ENCODE results near the gene PPP4R2.

The PPP4R2 gene

DNA sequence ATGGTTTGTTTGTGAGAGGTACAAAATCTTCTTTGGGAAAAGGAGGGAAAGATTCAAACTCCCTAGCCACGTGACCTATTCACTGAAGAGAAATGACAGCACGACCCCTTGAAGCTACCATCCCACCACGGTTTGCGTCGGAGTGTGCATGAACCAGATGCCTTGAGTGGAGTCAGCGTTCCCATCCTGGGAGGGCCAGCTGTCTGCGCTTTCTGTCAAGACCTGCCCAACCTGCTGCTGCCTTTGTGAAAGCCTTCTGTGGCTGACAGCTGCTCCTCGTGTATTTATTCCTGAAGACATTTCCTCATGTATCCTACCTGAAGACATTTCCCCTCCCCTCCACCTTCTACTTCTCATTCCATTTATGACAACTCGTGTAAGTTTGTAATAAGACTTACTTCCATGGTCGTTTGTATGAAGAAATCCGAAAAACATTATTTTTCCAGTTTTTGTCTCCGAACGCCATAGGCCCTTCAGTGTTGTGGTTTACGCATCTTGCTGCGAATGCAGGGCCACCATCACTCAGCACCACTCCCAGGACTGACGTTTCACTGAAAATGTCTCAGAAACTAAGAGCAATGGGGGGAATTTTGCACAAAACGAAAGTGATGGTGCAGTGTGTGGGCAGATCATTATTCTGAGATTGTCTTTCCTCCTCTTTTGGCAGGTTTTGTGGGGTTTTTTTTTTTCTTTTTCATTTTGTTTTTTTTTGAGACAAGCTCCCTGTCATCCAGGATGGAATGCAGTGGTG is 83.8 kb downstream of the PPP4R2 start:
- no peaks in the 10 kb centered on the region for H3K36me3 Mint-ChIP-seq (ENCODE audit: low read depth)
- peaks cover 10% of the 10 kb centered on the region for H3K4me1 Mint-ChIP-seq (ENCODE audit: low read depth)
- H3K27me3 Mint-ChIP-seq = no peaks in the 10 kb centered on the region
- no peak overlapping the region for H3K4me3 Mint-ChIP-seq
- H3K27ac Mint-ChIP-seq = peak overlapping the region; percentile 27
- no peaks in the 10 kb centered on the region for H3K9me3 Mint-ChIP-seq
- no peak for DNase-seq

GRCh38 chr3:73081140-73081539 is 84.5 kb downstream of the PPP4R2 start:
- Mint-ChIP-seq H3K36me3 (ENCODE audit: low read depth) (no peaks in the 10 kb centered on the region), H3K4me1 (ENCODE audit: low read depth) (peaks cover 14% of the 10 kb centered on the region), H3K27ac (no peak overlapping the region), H3K9me3 (no peaks in the 10 kb centered on the region), H3K27me3 (no peaks in the 10 kb centered on the region), H3K4me3 (no peak overlapping the region)
- DNase-seq = no peak

DNA sequence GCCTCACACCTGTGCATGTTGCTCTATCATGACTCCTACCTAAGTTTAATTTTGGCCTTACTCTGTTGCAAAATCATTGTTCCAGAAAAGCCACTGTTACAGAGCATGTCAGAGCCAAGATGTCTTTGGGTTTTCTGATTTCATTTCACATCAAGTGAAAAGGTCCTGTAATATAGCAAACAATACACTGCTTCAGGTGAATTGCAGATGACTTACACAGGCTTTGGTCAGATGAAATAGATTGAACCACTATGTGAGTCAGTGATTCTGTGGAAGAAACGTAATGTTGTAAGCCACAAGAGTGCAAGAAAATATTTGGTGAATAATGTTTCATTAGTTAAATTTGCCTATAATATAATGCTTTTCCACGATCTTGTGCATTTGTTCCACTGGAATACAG is 87.6 kb downstream of the PPP4R2 start:
- Mint-ChIP-seq H3K36me3 (ENCODE audit: low read depth) (no peaks in the 10 kb centered on the region), H3K27me3 (no peaks in the 10 kb centered on the region), H3K4me1 (ENCODE audit: low read depth) (peaks cover 19% of the 10 kb centered on the region), H3K27ac (no peak overlapping the region), H3K9me3 (no peaks in the 10 kb centered on the region), H3K4me3 (no peak overlapping the region)
- DNase-seq = no peak

GRCh38 chr3:73086071-73086494 is 89.5 kb downstream of the PPP4R2 start:
- no peak overlapping the region for H3K27ac Mint-ChIP-seq
- H3K4me1 Mint-ChIP-seq (ENCODE audit: low read depth) = peaks cover 12% of the 10 kb centered on the region
- no peaks in the 10 kb centered on the region for H3K9me3 Mint-ChIP-seq
- H3K27me3 Mint-ChIP-seq = no peaks in the 10 kb centered on the region
- H3K36me3 Mint-ChIP-seq (ENCODE audit: low read depth) = no peaks in the 10 kb centered on the region
- peak; percentile 62 for DNase-seq
- no peak overlapping the region for H3K4me3 Mint-ChIP-seq

GRCh38 chr3:73094129-73094528 is 97.5 kb downstream of the PPP4R2 start:
- peaks cover 8% of the 10 kb centered on the region for H3K4me1 Mint-ChIP-seq (ENCODE audit: low read depth)
- H3K36me3 Mint-ChIP-seq (ENCODE audit: low read depth) = no peaks in the 10 kb centered on the region
- no peak overlapping the region for H3K4me3 Mint-ChIP-seq
- H3K27me3 Mint-ChIP-seq = peaks cover 4% of the 10 kb centered on the region
- no peak overlapping the region for H3K27ac Mint-ChIP-seq
- DNase-seq = no peak
- H3K9me3 Mint-ChIP-seq = no peaks in the 10 kb centered on the region

DNA sequence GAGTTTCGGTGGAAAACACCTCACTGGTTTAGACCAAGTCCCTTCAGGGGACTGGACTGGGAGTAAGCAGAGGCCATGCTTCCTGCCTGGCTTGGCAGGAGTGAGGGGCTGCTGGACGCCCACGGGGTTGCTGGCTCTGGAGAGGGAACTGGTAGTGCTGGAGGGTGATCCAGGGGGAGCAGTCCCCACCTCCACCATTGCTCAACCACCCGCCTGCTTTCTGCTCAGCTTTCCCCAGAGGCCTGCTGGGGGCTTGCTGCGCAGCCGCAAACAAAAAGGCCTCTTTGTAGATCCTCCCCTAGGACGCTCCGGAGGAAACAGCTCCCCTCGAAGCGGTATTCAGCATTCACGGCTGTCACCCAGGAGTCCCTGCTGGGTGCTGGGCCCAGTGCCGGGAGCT is 98.3 kb downstream of the PPP4R2 start:
- no peak overlapping the region for H3K27ac Mint-ChIP-seq
- no peaks in the 10 kb centered on the region for H3K9me3 Mint-ChIP-seq
- H3K36me3 Mint-ChIP-seq (ENCODE audit: low read depth) = no peaks in the 10 kb centered on the region
- peaks cover 8% of the 10 kb centered on the region for H3K4me1 Mint-ChIP-seq (ENCODE audit: low read depth)
- no peak for DNase-seq
- peaks cover 4% of the 10 kb centered on the region for H3K27me3 Mint-ChIP-seq
- H3K4me3 Mint-ChIP-seq = no peak overlapping the region

- no peaks in the 10 kb centered on the region for H3K9me3 Mint-ChIP-seq
- peaks cover 8% of the 10 kb centered on the region for H3K4me1 Mint-ChIP-seq (ENCODE audit: low read depth)
- peaks cover 4% of the 10 kb centered on the region for H3K27me3 Mint-ChIP-seq
- no peaks in the 10 kb centered on the region for H3K36me3 Mint-ChIP-seq (ENCODE audit: low read depth)
- no peak overlapping the region for H3K27ac Mint-ChIP-seq
- no peak overlapping the region for H3K4me3 Mint-ChIP-seq
- DNase-seq = no peak
These were observed 99.6 kb downstream of the PPP4R2 start for GRCh38 chr3:73096169-73096568.

- H3K27me3 Mint-ChIP-seq = peaks cover 4% of the 10 kb centered on the region
- no peaks in the 10 kb centered on the region for H3K36me3 Mint-ChIP-seq (ENCODE audit: low read depth)
- no peaks in the 10 kb centered on the region for H3K9me3 Mint-ChIP-seq
- DNase-seq = no peak
- peaks cover 8% of the 10 kb centered on the region for H3K4me1 Mint-ChIP-seq (ENCODE audit: low read depth)
- H3K27ac Mint-ChIP-seq = no peak overlapping the region
- H3K4me3 Mint-ChIP-seq = no peak overlapping the region
These were observed 101.4 kb downstream of the PPP4R2 start for GRCh38 chr3:73098026-73098425.

DNA sequence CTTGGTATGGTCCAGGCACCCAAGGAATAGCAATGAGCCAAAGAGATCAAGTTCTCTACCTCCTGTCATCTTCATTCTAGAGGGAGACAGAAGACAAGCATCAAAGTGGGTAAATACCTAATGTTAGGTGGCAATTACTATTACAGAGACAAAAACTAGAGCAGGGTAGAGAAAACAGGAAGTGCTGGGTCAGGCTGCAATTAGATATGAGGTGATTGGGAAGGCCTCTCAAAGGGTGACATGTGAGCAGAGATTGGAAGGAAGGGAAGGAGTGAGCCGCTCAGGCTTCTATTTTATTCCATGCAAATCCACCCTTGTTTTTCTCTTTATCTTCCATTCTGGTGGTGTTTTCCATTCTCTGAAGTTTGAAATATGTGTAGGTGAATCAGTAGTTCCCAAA is 102.3 kb downstream of the PPP4R2 start:
- Mint-ChIP-seq H3K36me3 (ENCODE audit: low read depth) (no peaks in the 10 kb centered on the region), H3K9me3 (no peaks in the 10 kb centered on the region), H3K27me3 (peaks cover 4% of the 10 kb centered on the region), H3K4me1 (ENCODE audit: low read depth) (peaks cover 8% of the 10 kb centered on the region), H3K27ac (no peak overlapping the region), H3K4me3 (no peak overlapping the region)
- DNase-seq = no peak

DNA sequence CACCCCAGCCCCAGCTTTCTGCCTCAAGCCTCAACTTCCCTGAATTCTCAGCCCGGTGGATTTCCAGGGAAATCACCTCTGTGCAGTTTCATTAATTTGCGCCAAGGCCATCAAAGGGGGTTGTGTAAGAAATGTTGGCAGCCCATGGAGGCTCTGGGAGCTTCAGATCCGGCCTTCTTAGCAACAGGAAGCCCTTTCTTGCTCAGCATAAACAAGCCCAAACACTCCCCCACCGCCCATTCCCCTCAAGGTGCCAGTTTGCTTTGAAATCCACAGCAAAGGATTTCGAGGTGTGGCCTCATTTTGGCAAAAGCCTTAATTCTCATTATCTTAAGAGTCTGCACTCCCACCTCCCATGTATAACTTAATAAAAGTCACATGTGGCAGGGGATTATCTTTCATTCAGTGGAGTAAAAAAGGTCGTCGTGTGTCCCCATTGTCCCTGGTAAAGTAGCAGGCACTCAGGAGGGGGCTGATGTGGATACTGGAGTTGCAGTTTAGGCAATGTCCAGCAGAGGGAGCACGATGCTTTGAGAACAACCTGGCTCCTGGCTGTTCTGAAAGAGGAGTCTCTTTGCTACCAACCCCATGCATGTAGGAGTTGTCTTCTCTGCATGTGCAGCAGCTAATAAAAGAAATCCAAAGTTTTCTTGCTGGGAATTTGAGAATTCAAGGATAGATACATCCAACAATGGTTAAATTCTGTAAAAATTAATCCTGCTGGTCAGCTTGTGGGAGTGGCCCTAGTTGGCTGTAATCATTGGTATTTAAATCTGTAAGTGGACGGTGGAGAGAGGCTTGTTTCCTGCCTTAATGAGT is 104.3 kb downstream of the PPP4R2 start:
- peaks cover 4% of the 10 kb centered on the region for H3K27me3 Mint-ChIP-seq
- peak; percentile 79 for DNase-seq
- no peaks in the 10 kb centered on the region for H3K9me3 Mint-ChIP-seq
- H3K4me3 Mint-ChIP-seq = no peak overlapping the region
- H3K36me3 Mint-ChIP-seq (ENCODE audit: low read depth) = no peaks in the 10 kb centered on the region
- H3K27ac Mint-ChIP-seq = no peak overlapping the region
- no peaks in the 10 kb centered on the region for H3K4me1 Mint-ChIP-seq (ENCODE audit: low read depth)

DNA sequence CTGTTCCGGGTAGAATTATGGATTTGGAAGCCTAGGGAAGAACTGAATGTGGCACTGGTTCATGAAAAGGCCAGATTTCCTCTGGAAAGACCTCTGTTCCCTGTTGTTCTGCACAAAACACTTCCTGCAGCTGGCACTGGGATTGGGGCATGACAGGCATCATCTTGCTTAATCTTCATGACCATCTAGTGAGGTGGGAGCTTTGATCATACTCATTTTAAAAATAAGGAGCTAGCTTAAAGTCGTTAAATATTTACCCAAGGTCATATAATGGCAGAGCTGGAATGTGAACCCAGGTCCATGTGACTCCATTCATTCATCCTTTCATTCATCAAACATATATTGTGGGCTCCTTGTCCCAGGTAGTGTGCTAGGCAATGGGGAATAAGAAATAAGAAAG is 105.3 kb downstream of the PPP4R2 start:
- Mint-ChIP-seq H3K4me1 (ENCODE audit: low read depth) (no peaks in the 10 kb centered on the region), H3K4me3 (no peak overlapping the region)

GRCh38 chr3:73107215-73107614 is 110.6 kb downstream of the PPP4R2 start:
- Mint-ChIP-seq H3K36me3 (ENCODE audit: low read depth) (no peaks in the 10 kb centered on the region), H3K27me3 (peaks cover 11% of the 10 kb centered on the region), H3K4me3 (no peak overlapping the region), H3K27ac (no peak overlapping the region), H3K9me3 (no peaks in the 10 kb centered on the region), H3K4me1 (ENCODE audit: low read depth) (no peaks in the 10 kb centered on the region)
- no peak for DNase-seq

More for the DNA sequence above, 105.3 kb downstream of the PPP4R2 start:
- H3K27me3 Mint-ChIP-seq = no peaks in the 10 kb centered on the region
- H3K36me3 Mint-ChIP-seq (ENCODE audit: low read depth) = no peaks in the 10 kb centered on the region
- H3K9me3 Mint-ChIP-seq = no peaks in the 10 kb centered on the region
- H3K27ac Mint-ChIP-seq = no peak overlapping the region
- no peak for DNase-seq

- Mint-ChIP-seq H3K27me3 (peaks cover 11% of the 10 kb centered on the region), H3K27ac (no peak overlapping the region), H3K9me3 (no peaks in the 10 kb centered on the region), H3K4me3 (no peak overlapping the region), H3K4me1 (ENCODE audit: low read depth) (no peaks in the 10 kb centered on the region), H3K36me3 (ENCODE audit: low read depth) (no peaks in the 10 kb centered on the region)
- no peak for DNase-seq
These were observed 111.1 kb downstream of the PPP4R2 start for GRCh38 chr3:73107676-73108187.

GRCh38 chr3:73108750-73109149 is 112.1 kb downstream of the PPP4R2 start:
- Mint-ChIP-seq H3K27me3 (peaks cover 14% of the 10 kb centered on the region), H3K4me3 (no peak overlapping the region), H3K9me3 (no peaks in the 10 kb centered on the region), H3K27ac (no peak overlapping the region), H3K36me3 (ENCODE audit: low read depth) (no peaks in the 10 kb centered on the region), H3K4me1 (ENCODE audit: low read depth) (no peaks in the 10 kb centered on the region)
- DNase-seq = no peak

GRCh38 chr3:73110530-73110929 is 113.9 kb downstream of the PPP4R2 start:
- no peak for DNase-seq
- Mint-ChIP-seq H3K36me3 (ENCODE audit: low read depth) (no peaks in the 10 kb centered on the region), H3K27ac (no peak overlapping the region), H3K9me3 (no peaks in the 10 kb centered on the region), H3K4me3 (no peak overlapping the region), H3K4me1 (ENCODE audit: low read depth) (no peaks in the 10 kb centered on the region), H3K27me3 (peaks cover 14% of the 10 kb centered on the region)
